SIG-M5 treated with dmso at 0.1 percent for 504 hours (cell line): ENCODE measurements around the gene CLDN19.
"Not testable (repeated sequence)": the region's sequence is repeated elsewhere in the genome, so short reads cannot be mapped to it uniquely, and the experiment has no call there.

ENCODE experiments used
- DNase-seq: peaks from one replicate; lab custom pipeline; 2025; ENCODE audit not compliant: unreplicated experiment; lab: John Stamatoyannopoulos, UW

Gene CLDN19

GRCh38 chr1:42714441-42714840 is 25.6 kb downstream of the CLDN19 start:
- not testable (repeated sequence) for DNase-seq

GRCh38 chr1:42713293-42713692 is 26.7 kb downstream of the CLDN19 start:
- DNase-seq, result no peak

GRCh38 chr1:42712808-42713207 is 27.2 kb downstream of the CLDN19 start:
- DNase-seq, result not testable (repeated sequence)

- DNase-seq, result no peak
Measured at GRCh38 chr1:42703888-42704464, 36.1 kb downstream of the CLDN19 start.

GRCh38 chr1:42700006-42700405 is 40.0 kb downstream of the CLDN19 start:
- DNase-seq, result no peak

GRCh38 chr1:42698081-42698813 is 41.8 kb downstream of the CLDN19 start:
- no peak for DNase-seq

- no peak for DNase-seq
Measured at GRCh38 chr1:42692911-42693310, 47.1 kb downstream of the CLDN19 start.

- no peak for DNase-seq
Measured at GRCh38 chr1:42692461-42692860, 47.6 kb downstream of the CLDN19 start.

GRCh38 chr1:42691157-42691498 is 48.9 kb downstream of the CLDN19 start:
- no peak for DNase-seq

- no peak for DNase-seq
Measured at GRCh38 chr1:42690477-42691156, 49.4 kb downstream of the CLDN19 start.

GRCh38 chr1:42689912-42690311 is 50.1 kb downstream of the CLDN19 start:
- DNase-seq, result no peak

GRCh38 chr1:42686418-42686817 is 53.6 kb downstream of the CLDN19 start:
- DNase-seq, result no peak

GRCh38 chr1:42684139-42684538 is 55.9 kb downstream of the CLDN19 start:
- DNase-seq, result peak; percentile 57
